AG04449 (cell line): ENCODE measurements around the gene ZNF438.

Source experiments
- CTCF ChIA-PET: fragments of 350-600 bp; formaldehyde crosslinking; extraction: SDS; loops from one replicate; lab custom pipeline; 2021; ENCODE audit warnings: antibody characterized with exemption; lab: Yijun Ruan, JAX
- POLR2A ChIA-PET: fragments of 400-600, 350-600 bp; formaldehyde crosslinking; extraction: SDS; loops from one replicate; lab custom pipeline; 2020; ENCODE audit warnings: antibody characterized with exemption, inconsistent platforms; lab: Yijun Ruan, JAX
- DNase-seq: peaks from one replicate; pipeline ENCODE4 v3.0.0-alpha.2; 2010; ENCODE audit warnings: low read depth, low spot score
- H3K4me3 ChIP-seq: 2 replicates; pipeline ENCODE4 v1.5.1; 2011; ENCODE audit warnings: low read depth, mild to moderate bottlenecking, control low read depth, low read length
- TF ChIP-seq, protein P1 (sequence below): IDR thresholded peaks from one replicate; pipeline ENCODE4 v1.5.1; 2011; ENCODE audit warnings: mild to moderate bottlenecking, moderate library complexity, low read length, control low read depth, inconsistent platforms; ENCODE audit not compliant: insufficient read depth; ENCODE audit errors: missing control alignments

The ZNF438 gene

GRCh38 chr10:30990971-30991646 is 40.6 kb downstream of the ZNF438 start:
- no peak for DNase-seq
- ChIA-PET CTCF (interaction anchor here (0.6 kb wide), 1 partner anchor 327 kb away, joined by 3 read pairs; no protein-coding TSS in a partner anchor), POLR2A (no interaction called here)
- no peak overlapping the region for H3K4me3 ChIP-seq
- TF ChIP-seq, protein P1, sequence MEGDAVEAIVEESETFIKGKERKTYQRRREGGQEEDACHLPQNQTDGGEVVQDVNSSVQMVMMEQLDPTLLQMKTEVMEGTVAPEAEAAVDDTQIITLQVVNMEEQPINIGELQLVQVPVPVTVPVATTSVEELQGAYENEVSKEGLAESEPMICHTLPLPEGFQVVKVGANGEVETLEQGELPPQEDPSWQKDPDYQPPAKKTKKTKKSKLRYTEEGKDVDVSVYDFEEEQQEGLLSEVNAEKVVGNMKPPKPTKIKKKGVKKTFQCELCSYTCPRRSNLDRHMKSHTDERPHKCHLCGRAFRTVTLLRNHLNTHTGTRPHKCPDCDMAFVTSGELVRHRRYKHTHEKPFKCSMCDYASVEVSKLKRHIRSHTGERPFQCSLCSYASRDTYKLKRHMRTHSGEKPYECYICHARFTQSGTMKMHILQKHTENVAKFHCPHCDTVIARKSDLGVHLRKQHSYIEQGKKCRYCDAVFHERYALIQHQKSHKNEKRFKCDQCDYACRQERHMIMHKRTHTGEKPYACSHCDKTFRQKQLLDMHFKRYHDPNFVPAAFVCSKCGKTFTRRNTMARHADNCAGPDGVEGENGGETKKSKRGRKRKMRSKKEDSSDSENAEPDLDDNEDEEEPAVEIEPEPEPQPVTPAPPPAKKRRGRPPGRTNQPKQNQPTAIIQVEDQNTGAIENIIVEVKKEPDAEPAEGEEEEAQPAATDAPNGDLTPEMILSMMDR: no peak

GRCh38 chr10:30990351-30990750 is 41.3 kb downstream of the ZNF438 start:
- CTCF ChIA-PET: no interaction called here
- POLR2A ChIA-PET: no interaction called here
- TF ChIP-seq, protein P1: no peak
- no peak overlapping the region for H3K4me3 ChIP-seq
- DNase-seq: no peak

- TF ChIP-seq, protein P1: no peak
- DNase-seq: no peak
- ChIA-PET CTCF (no interaction called here), POLR2A (no interaction called here)
- no peak overlapping the region for H3K4me3 ChIP-seq
Observed at GRCh38 chr10:30988831-30989435, 42.7 kb downstream of the ZNF438 start.

- ChIA-PET CTCF (interaction anchor here (0.6 kb wide), 1 partner anchor 18 kb away, joined by 4 read pairs; no protein-coding TSS in a partner anchor), POLR2A (no interaction called here)
- TF ChIP-seq, protein P1: no peak
- DNase-seq: no peak
- H3K4me3 ChIP-seq: no peak overlapping the region
Observed at GRCh38 chr10:30987463-30987862, 44.2 kb downstream of the ZNF438 start.

DNA sequence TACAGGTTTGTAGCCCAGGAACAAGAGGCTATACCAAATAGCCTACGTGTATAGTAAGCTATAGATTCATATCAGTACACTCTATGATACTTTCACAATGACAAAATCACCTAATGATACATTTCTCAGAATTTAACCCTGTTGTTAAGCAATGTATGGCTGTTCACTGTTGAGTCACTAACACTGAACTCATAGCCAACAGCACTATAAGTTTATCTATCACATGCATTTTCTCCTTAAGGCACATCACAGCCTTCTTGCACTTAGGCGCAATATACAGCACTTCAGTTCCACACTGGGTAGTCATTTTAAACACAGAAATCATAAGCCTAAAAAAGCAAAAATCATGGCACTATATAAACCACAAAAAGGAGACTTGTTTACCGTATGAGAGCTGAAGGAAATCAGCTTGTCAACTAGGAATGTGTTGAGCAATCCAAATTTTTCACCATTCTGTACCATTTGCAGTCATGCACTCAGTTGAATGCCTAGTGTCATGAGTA is 45.6 kb downstream of the ZNF438 start:
- H3K4me3 ChIP-seq: no peak overlapping the region
- CTCF ChIA-PET: interaction anchor here (1.0 to 1.1 kb wide), 2 partner anchors 13 to 203 kb away, joined by 3 read pairs; no protein-coding TSS in a partner anchor
- TF ChIP-seq, protein P1: no peak
- POLR2A ChIA-PET: interaction anchor here (1.3 kb wide), 1 partner anchor 46 kb away, joined by 3 read pairs; the partner anchor contains the start of gene ZNF438
- DNase-seq: no peak

DNA sequence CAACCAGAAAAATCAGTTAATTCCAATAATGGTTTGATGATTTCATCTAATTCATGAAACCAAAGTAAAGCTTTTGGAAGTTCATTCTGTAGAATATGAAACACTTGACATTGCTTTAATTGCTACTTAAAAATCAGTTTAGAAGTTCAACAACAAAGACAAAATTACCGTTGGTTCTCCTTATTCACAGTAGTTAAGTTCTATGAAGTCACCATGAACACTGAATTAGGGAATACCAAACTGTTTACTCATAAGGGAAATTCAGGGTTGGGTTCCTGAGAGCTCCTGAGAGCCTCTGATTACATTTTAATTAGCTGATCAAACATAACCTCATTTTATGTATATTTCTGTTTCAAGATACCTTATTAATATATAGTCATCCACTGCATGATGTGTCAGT is 46.2 kb downstream of the ZNF438 start:
- TF ChIP-seq, protein P1: no peak
- H3K4me3 ChIP-seq: no peak overlapping the region
- POLR2A ChIA-PET: interaction anchor here (1.3 kb wide), 1 partner anchor 46 kb away, joined by 3 read pairs; the partner anchor contains the start of gene ZNF438
- no peak for DNase-seq
- CTCF ChIA-PET: interaction anchor here (1.0 to 1.1 kb wide), 2 partner anchors 13 to 203 kb away, joined by 3 read pairs; no protein-coding TSS in a partner anchor
